K562 (cell line): ENCODE measurements around the gene DNPEP. TPM values are rescaled to one million over a fixed set of nuclear protein-coding genes. Genes with fewer than 3 reads are reported as not detected.

Source experiments
- ATAC-seq: fragments of 200-7000 bp; cut with Tn5 transposase; 3 replicates; pipeline ENCODE4 v1.9.1; 2020; ENCODE audit warnings: moderate library complexity
- BruUV-seq: library from RNA; stranded (reverse); fragments of 400-500 nt; replicated peaks from 2 replicates; lab custom pipeline; 2021; lab: Mats Ljungman, UMichigan
- CTCF ChIA-PET: fragments of 300-600 bp; formaldehyde crosslinking; extraction: SDS; loops from one replicate; lab custom pipeline; 2021; ENCODE audit warnings: low intra/inter-chr PET ratio; lab: Yijun Ruan, JAX
- POLR2A ChIA-PET: fragments of 300-600, 350-650 bp; sonication (Branson Sonifier 250); formaldehyde crosslinking; extraction: SDS; loops from one replicate; lab custom pipeline; 2021; ENCODE audit warnings: antibody characterized with exemption, inconsistent platforms; lab: Yijun Ruan, JAX
- DNase-seq, 4 experiments: peaks; one replicate each; pipeline versions ENCODE4 v3.0.0 to v3.0.0-alpha.2; 2011 to 2018; ENCODE audit warnings: low spot score in 3 of 4, mixed read lengths in 3 of 4; ENCODE audit errors: extremely low read depth in 1 of 4
- FAIRE-seq: peaks from 2 replicates; lab custom pipeline; 2011; peaks lifted over from hg19 to GRCh38; lab: Jason Lieb, UNC
- H2AFZ ChIP-seq: 2 replicates; pipeline ENCODE4 v1.6.0; 2011; ENCODE audit warnings: low read depth, low read length, control low read depth, inconsistent platforms
- H3K27ac ChIP-seq: fragments of 200-600 bp; 3 replicates; pipeline ENCODE4 v1.8.0; 2011; ENCODE audit warnings: low read depth, mild to moderate bottlenecking, control low read depth, inconsistent platforms, low read length, moderate library complexity, mixed read lengths; ENCODE audit errors: extremely low read depth
- H3K27me3 ChIP-seq, 2 experiments: fragments of 300-600 bp in 1 of 2; 2 replicates in 1 of 2; 3 replicates in 1 of 2; pipeline versions ENCODE4 v1.6.0 to v1.8.0; 2011; ENCODE audit warnings: inconsistent platforms in 2 of 2, low read length in 2 of 2, mild to moderate bottlenecking in 1 of 2, mixed read lengths in 1 of 2, moderate library complexity in 1 of 2; ENCODE audit not compliant: control insufficient read depth in 2 of 2, insufficient read depth in 2 of 2
- H3K36me3 ChIP-seq: fragments of 300-600 bp; 3 replicates; pipeline ENCODE4 v1.8.0; 2011; ENCODE audit warnings: mild to moderate bottlenecking, low read length, inconsistent platforms; ENCODE audit not compliant: control insufficient read depth, insufficient read depth
- H3K4me1 ChIP-seq, 2 experiments: fragments of 200-600 bp in 1 of 2; replicated peaks in 1 of 2; 2 replicates in 1 of 2; 3 replicates in 1 of 2; pipeline versions ENCODE4 v1.5.1 to v1.8.0; 2011; ENCODE audit warnings: inconsistent platforms in 2 of 2, low read length in 2 of 2, mild to moderate bottlenecking in 1 of 2, mixed read lengths in 1 of 2, moderate library complexity in 1 of 2; ENCODE audit not compliant: control insufficient read depth in 2 of 2, insufficient read depth in 2 of 2
- H3K4me2 ChIP-seq: 2 replicates; pipeline ENCODE4 v1.6.1; 2011; ENCODE audit warnings: low read length, control low read depth, inconsistent platforms, mixed read lengths; ENCODE audit not compliant: insufficient read depth
- H3K4me3 ChIP-seq: fragments of 200-600 bp; sonication (generic), shearing (Covaris generic); 2 replicates; pipeline ENCODE4 v1.5.1; 2016; ENCODE audit warnings: control low read depth, inconsistent platforms
- H3K79me2 ChIP-seq: fragments of 200-600 bp; 3 replicates; pipeline ENCODE4 v1.8.0; 2011; ENCODE audit warnings: low read length, inconsistent platforms; ENCODE audit not compliant: control insufficient read depth, insufficient read depth
- H3K9ac ChIP-seq, 2 experiments: 2 replicates each; pipeline versions ENCODE4 v1.6.0 to v1.6.1; 2011; ENCODE audit warnings: low read depth in 2 of 2, low read length in 2 of 2, control low read depth in 1 of 2, inconsistent platforms in 1 of 2, mild to moderate bottlenecking in 1 of 2, mixed read lengths in 1 of 2; ENCODE audit not compliant: insufficient read depth in 1 of 2
- H3K9me1 ChIP-seq: one replicate; pipeline ENCODE4 v1.6.0; 2011; ENCODE audit warnings: inconsistent platforms, mild to moderate bottlenecking, low read length, moderate library complexity; ENCODE audit not compliant: control insufficient read depth, insufficient read depth
- H3K9me3 ChIP-seq: replicated peaks from 2 replicates; pipeline ENCODE4 v1.5.1; 2011; ENCODE audit warnings: low read depth, low read length, inconsistent platforms; ENCODE audit not compliant: control insufficient read depth, insufficient read depth
- H4K20me1 ChIP-seq: replicated peaks from 2 replicates; pipeline ENCODE4 v1.6.1; 2011; ENCODE audit warnings: low read length, inconsistent platforms, mixed read lengths; ENCODE audit not compliant: control insufficient read depth, insufficient read depth
- ETV1 ChIP-seq: fragments of 450-650 bp; conservative IDR thresholded peaks from 2 replicates; pipeline ENCODE4 v1.6.1; 2016; ENCODE audit warnings: missing genetic modification characterization, control low read depth, low read depth, missing compliant biosample characterization
- KLF6 ChIP-seq: fragments of 250-450 bp; sonication (Bioruptor Pico); IDR thresholded peaks from 2 replicates; pipeline ENCODE4 v1.4.0; 2020; ENCODE audit warnings: mild to moderate bottlenecking, moderate library complexity, borderline replicate concordance
- MAFG ChIP-seq: fragments of 450-650 bp; conservative IDR thresholded peaks from 2 replicates; pipeline ENCODE4 v1.6.1; 2016; ENCODE audit warnings: missing genetic modification characterization, missing compliant biosample characterization
- MBD2 ChIP-seq: sonication (generic); IDR thresholded peaks from 2 replicates; pipeline ENCODE4 v1.6.1; 2016; ENCODE audit warnings: low read depth, borderline replicate concordance
- MLLT1 ChIP-seq, 2 experiments: fragments of 450-650 bp; IDR thresholded peaks; 2 replicates each; pipeline ENCODE4 v1.6.1; 2016
- SIN3B ChIP-seq: fragments of 450-650 bp; IDR thresholded peaks from 2 replicates; pipeline ENCODE4 v1.6.1; 2017; ENCODE audit warnings: low read depth, mild to moderate bottlenecking, moderate library complexity
- ZNF124 ChIP-seq: sonication (generic); formaldehyde crosslinking; IDR thresholded peaks from 2 replicates; pipeline ENCODE4 v1.8.1; 2022; ENCODE audit warnings: missing genetic modification reagents
- WGBS: fragments of 100-300 bp; shearing (Covaris generic); methylation state at CpG from one replicate; pipeline ENCODE4 v1.1.6; 2016; ENCODE audit warnings: low coverage, mixed read lengths; ENCODE audit not compliant: insufficient coverage; ENCODE audit errors: missing lambda C conversion rate; 5-methylcytosine and 5-hydroxymethylcytosine counted together
- in situ Hi-C: fragments of 300-500 bp; cut with MboI; formaldehyde crosslinking; loops from 4 replicates; pipeline ENCODE4 v1.15.0; 2018; ENCODE audit warnings: inconsistent platforms, mixed read lengths
- intact Hi-C: fragments of 100-400 bp; cut with micrococcal nuclease; formaldehyde crosslinking; loops from 2 replicates; pipeline ENCODE4 v1.14.2; 2022
- polyA plus RNA-seq, 8 experiments: library from polyadenylated mRNA; depleted of rRNA in 4 of 8; stranded (reverse) in 5 of 8; unstranded in 3 of 8; fragments of >200 nt; fragmentation: Nextera tagmentation in 2 of 8; fragmentation: Illumina TruSeq in 1 of 8; extraction: Ambion mirVana in 2 of 8; extraction: Trizol in 1 of 8; gene quantifications; 2 replicates each; pipeline versions ENCODE4 v1.2.1 to v1.2.3, GENCODE V29; 2011 to 2014; ENCODE audit warnings: inconsistent platforms in 1 of 8, missing spikeins in 1 of 8
- total RNA-seq, 7 experiments: library from RNA; depleted of rRNA in 6 of 7; stranded (reverse); fragments of >200 nt in 6 of 7; fragmentation: Illumina TruSeq in 2 of 7; extraction: Trizol in 2 of 7; gene quantifications; 2 replicates each; pipeline versions ENCODE4 v1.2.1 to v1.2.3, GENCODE V29; 2011 to 2021; ENCODE audit warnings: low replicate concordance in 1 of 7
- TF ChIP-seq, protein P1 (sequence below): fragments of 450-650 bp; IDR thresholded peaks from 2 replicates; pipeline ENCODE4 v1.6.1; 2017; ENCODE audit warnings: antibody characterized with exemption
- TF ChIP-seq, protein P2 (sequence below), 2 experiments: fragments of 450-650 bp in 1 of 2; sonication (generic) in 1 of 2; formaldehyde crosslinking; conservative IDR thresholded peaks; 2 replicates each; pipeline versions ENCODE4 v1.4.0 to v1.8.1; 2020 to 2022; ENCODE audit warnings: mild to moderate bottlenecking in 1 of 2, missing genetic modification reagents in 1 of 2

Gene DNPEP
- total and polyA plus RNA-seq, 9 of the 15 experiments (the other 6 are each of a cell fraction or from before 2014, with no cell fraction given), result 34.6 to 71.4 (median 45.5) TPM

GRCh38 chr2:219434468-219434717 is 46.7 kb upstream of the DNPEP start:
- POLR2A ChIA-PET, result no interaction called here
- no peaks in the 10 kb centered on the region for H3K27me3 ChIP-seq

More at GRCh38 chr2:219434468-219434717, 46.7 kb upstream of the DNPEP start:
- peak overlapping the region in 1 of 2 experiments; percentile 17; a peak in 1 of 4 replicates for H3K9ac ChIP-seq
- H3K4me1 ChIP-seq, result peaks cover 6 to 23% of the 10 kb centered on the region in 2 experiments; a peak in 4 of 5 replicates
- TF ChIP-seq MLLT1 (IDR thresholded peaks at IDR 0.05) (no peak), MAFG (tag) (no peak), MBD2 (no peak), SIN3B (no peak), ETV1 (tag) (no peak), ZNF124 (CRISPR knock-in tag) (no peak), KLF6 (CRISPR knock-in tag) (no peak)
- TF ChIP-seq, protein P1, sequence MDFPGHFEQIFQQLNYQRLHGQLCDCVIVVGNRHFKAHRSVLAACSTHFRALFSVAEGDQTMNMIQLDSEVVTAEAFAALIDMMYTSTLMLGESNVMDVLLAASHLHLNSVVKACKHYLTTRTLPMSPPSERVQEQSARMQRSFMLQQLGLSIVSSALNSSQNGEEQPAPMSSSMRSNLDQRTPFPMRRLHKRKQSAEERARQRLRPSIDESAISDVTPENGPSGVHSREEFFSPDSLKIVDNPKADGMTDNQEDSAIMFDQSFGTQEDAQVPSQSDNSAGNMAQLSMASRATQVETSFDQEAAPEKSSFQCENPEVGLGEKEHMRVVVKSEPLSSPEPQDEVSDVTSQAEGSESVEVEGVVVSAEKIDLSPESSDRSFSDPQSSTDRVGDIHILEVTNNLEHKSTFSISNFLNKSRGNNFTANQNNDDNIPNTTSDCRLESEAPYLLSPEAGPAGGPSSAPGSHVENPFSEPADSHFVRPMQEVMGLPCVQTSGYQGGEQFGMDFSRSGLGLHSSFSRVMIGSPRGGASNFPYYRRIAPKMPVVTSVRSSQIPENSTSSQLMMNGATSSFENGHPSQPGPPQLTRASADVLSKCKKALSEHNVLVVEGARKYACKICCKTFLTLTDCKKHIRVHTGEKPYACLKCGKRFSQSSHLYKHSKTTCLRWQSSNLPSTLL, result no peak
- TF ChIP-seq, protein P2, sequence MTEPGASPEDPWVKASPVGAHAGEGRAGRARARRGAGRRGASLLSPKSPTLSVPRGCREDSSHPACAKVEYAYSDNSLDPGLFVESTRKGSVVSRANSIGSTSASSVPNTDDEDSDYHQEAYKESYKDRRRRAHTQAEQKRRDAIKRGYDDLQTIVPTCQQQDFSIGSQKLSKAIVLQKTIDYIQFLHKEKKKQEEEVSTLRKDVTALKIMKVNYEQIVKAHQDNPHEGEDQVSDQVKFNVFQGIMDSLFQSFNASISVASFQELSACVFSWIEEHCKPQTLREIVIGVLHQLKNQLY (CRISPR knock-in tag; conservative IDR thresholded peaks at IDR 0.05), result no peak
- TF ChIP-seq, all 486 proteins: peak for 0
- Histone ChIP-seq H3K4me3 (no peak overlapping the region), H3K36me3 (no peaks in the 10 kb centered on the region), H3K27ac (no peak overlapping the region; the same call in 2 of the 3 replicates), H3K79me2 (no peaks in the 10 kb centered on the region), H4K20me1 (no peaks in the 10 kb centered on the region), H3K9me3 (no peaks in the 10 kb centered on the region), H3K9me1 (peaks cover 2% of the 10 kb centered on the region), H3K4me2 (no peak overlapping the region), H2AFZ (peak overlapping the region; percentile 79)
- intact Hi-C loops (loop anchor here (1.0 kb wide), 1 partner anchor 31 kb away; no protein-coding TSS in a partner anchor), in situ Hi-C loops (no loop called here)
- 80% methylated on average over 1 of the region's 9 CpGs for WGBS
- FAIRE-seq (no peak), ATAC-seq (no peak), DNase-seq (no peak)
- CTCF ChIA-PET, result interaction anchor here (2.4 kb wide), 1 partner anchor 31 kb away, joined by 21 read pairs; no protein-coding TSS in a partner anchor
- BruUV-seq, result no TSS peak
